Inflammatory macrophage (primary cell): ENCODE data around the gene DRC7.
A peak's percentile ranks its signal among the peaks of the same experiment; 100 is the strongest.
"Not testable (repeated sequence)": the region's sequence is repeated elsewhere in the genome, so short reads cannot be mapped to it uniquely, and the experiment has no call there.

Source experiments
- DNase-seq, 2 donors: peaks; one replicate each; pipeline ENCODE4 v3.0.0-alpha.2; 2020 to 2022

Gene DRC7

GRCh38 chr16:57764341-57765159 is 69.9 kb downstream of the DRC7 start:
- DNase-seq: peak; percentile 79 to 90

DNA sequence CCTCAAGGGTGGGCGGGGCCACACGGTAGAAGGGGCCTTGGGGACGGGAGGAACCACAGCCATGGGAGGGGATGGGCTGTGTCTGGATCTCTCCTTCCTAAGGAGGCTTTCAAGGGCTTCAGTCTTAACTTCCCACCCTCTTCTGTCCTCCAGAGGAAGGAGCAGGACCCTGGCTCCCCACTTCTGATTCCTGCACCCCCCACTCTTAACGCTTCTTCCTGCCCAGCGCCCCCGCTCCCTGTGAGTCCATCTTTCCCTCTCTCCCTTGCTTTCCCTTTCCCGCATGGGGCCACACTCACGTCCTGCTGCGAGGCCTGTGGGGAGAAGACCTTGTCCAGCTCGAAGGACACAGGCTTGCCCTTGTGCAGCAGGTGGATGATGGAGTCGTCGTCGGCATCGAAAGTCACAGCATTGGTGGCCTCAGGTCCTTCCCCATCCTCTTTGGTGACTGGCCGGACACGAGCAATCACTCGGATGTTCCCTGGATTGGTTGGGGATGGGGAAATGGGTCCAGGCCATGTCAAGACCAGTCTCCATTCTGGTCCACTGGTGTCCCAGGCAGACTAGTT is 70.6 kb downstream of the DRC7 start:
- no peak for DNase-seq

GRCh38 chr16:57766714-57767348 is 72.2 kb downstream of the DRC7 start:
- no peak for DNase-seq

DNA sequence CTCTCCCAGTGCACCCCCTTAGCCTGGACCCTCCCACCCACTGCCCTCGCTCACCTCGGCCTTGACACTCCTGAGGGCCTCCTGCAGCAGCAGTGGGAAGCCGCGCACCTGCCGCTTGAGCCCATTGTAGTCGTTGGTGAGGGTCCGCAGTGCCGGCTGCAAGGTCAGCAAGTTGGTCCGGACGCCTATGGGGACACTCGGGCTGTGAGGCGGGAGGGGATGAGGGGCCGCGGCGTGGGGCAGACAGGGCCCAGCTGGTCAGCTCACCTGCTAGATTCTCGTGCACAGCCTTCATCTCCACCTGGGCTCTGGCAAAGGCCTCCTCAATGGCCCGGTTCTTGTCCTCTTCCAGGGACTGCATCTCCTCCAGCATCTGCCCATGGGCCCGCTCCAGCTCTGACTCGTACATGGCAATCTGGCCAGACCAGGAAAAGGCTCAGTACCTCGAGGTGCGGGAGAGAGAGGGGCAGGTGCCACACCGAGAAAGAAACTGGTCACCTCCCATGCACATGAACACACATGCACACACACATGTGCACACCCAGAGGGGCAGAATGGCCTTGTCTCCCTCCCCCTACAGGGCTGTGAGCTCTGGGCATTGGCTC is 75.0 kb downstream of the DRC7 start:
- no peak for DNase-seq

- DNase-seq: no peak
Observed at GRCh38 chr16:57770361-57770760, 75.8 kb downstream of the DRC7 start.

DNA sequence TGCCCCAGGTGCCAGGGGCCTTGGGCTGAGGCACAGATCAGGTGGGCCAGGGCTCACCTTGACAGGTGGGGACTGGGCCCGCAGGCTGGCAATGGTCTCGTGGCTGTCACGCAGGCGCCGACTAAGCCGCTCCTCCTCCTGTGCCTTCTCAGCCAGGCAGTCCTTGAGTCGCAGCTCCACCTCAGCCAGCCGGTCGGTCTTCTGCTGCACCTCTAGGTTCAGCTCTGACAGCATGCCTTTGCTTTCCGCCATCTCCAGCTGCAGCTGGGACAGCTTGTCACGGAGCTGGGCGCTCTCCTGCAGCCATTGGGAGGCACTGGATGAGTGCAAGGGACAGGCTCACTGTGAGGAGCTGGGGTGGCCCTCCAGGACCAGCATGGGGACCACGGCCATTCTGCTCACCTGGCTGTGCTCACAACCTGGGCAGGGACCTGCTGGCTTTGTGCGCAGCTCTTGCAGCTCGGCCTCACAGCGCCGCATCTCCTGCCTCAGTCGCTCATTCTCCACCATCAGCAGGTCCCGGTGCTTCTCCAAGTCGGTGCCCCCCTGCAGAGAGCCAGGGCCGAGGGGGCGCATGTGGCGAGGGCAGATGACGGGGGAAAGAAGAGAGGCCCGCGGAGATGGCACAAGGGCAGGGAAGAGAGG is 76.7 kb downstream of the DRC7 start:
- DNase-seq: no peak

GRCh38 chr16:57773019-57773418 is 78.4 kb downstream of the DRC7 start:
- no peak for DNase-seq

GRCh38 chr16:57773655-57774295 is 79.2 kb downstream of the DRC7 start:
- DNase-seq: peak in 1 of 2 donors; percentile 15

- DNase-seq: peak in 1 of 2 donors; percentile 30
Observed at GRCh38 chr16:57774705-57775285, 80.2 kb downstream of the DRC7 start.

DNA sequence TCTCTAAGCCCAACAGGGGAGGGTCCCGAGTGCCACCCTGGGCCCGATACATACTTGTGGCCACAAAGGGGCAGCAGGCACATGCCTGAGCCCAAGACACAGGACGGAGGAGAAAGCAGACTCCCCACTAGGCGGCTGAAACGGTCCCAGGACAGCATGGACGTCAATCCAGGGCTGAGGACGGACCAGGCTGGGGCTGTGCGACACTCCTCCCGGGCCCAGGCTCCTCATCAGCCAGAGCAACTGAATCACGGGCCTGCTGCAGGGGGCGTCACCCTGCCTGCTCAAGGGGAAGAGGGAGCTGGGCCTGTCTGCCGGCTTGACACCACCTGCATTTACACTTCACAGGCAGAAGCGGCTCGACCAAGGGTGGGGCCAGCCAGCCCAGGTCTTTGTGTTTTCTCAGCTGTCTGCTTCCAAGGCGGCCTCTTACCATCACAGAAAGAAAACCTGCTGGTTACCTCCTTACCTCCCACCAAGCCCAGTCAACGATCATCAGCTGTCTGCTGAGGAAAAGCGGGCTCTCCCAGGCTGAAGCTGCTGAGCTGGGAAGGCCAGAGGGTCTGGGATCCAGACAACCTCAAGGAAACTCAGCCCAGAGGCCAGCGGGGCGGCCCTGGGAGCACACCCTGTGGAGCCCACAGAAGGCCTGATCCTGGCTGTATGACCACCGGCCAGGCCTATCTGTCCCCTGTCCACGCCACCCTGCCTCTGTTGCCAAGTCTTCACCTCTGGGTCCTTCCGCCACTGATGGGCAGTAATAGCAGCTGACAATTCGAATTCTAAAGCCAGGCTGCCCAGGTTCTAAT is 81.3 kb downstream of the DRC7 start:
- DNase-seq: no peak

DNA sequence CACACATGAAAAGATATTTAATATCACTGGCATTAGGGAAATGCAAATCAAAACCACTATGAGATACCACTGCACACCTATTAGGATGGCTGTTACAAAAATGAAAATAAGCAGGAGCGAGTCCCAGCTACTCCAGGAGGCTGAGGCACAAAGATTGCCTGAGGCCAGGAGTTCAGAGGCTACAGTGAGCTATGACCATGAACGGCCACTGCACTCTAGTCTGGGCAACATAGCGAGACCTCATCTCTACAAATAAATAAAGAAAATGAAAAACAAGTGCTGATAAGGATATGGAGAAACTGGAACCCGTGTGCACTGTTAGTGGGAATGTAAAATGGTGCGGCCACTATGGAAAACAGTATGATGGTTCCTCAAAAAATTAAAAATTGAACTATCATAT is 84.1 kb downstream of the DRC7 start:
- DNase-seq: no peak

DNA sequence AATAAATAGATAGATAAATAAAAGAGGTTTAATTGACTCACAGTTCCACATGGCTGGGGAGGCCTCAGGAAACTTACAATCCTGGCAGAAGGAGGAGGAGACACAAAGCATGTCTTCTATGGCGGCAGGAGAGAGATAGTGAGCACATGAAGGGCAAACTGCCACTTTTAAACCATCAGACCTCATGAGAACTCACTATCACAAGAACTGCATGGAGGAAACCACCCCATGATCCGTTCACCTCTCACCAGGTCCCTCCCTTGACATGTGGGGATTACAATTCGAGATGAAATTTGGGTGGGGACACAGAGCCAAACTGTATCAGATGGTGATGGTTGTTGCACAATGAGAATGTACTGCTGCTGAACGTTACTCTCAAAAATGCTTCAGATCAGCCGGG is 85.2 kb downstream of the DRC7 start:
- DNase-seq: not testable (repeated sequence)

DNA sequence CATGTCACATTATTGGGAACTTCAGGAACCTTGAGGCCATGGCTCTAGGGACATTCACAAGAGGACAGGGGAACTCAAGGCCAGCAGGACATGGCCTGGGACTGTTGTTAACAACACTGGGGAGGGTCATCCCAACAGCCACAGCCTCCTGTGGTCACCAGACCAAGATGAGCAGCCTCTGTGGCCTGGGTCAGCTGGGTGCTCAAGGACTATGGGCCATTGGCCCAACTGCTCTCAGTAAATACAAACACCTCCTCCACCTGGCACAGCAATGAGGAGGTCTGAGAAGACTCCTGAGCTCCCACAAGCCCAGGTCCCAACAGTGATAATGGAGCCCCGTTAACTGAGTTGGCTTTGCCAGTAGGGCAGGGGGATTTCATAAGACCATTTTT is 86.7 kb downstream of the DRC7 start:
- no peak for DNase-seq
